Lung (tissue), 12 donors: ENCODE data around the gene PGAM1. TPM values are rescaled to one million over a fixed set of nuclear protein-coding genes. Genes with fewer than 3 reads are reported as not detected.
A peak's percentile ranks its signal among the peaks of the same experiment; 100 is the strongest.

Experiments used
- ATAC-seq: fragments of 200-7000 bp; cut with Tn5 transposase; one replicate; pipeline ENCODE4 v1.9.1; 2020; ENCODE audit warnings: moderate number of reproducible peaks; ENCODE audit not compliant: insufficient read depth, low FRiP score
- DNase-seq, 3 donors: peaks; one replicate each; pipeline ENCODE4 v3.0.0-alpha.2; 2013 to 2017
- H3K27ac ChIP-seq, 2 donors: one replicate each; pipeline ENCODE4 v1.5.1; 2013; ENCODE audit warnings: mild to moderate bottlenecking in 2 of 2, moderate library complexity in 2 of 2, control low read depth in 1 of 2, inconsistent platforms in 1 of 2, low read depth in 1 of 2, low read length in 1 of 2
- H3K27me3 ChIP-seq, 3 donors: one replicate each; pipeline ENCODE4 v1.5.1; 2013; ENCODE audit warnings: low read length in 2 of 3; ENCODE audit not compliant: control insufficient read depth in 3 of 3, insufficient read depth in 3 of 3
- H3K36me3 ChIP-seq, 4 donors: one replicate each; pipeline ENCODE4 v1.5.1; 2013; ENCODE audit warnings: low read length in 4 of 4, mild to moderate bottlenecking in 1 of 4, moderate library complexity in 1 of 4; ENCODE audit not compliant: control insufficient read depth in 4 of 4, insufficient read depth in 4 of 4
- H3K4me1 ChIP-seq, 5 donors: one replicate each; pipeline ENCODE4 v1.5.1; 2013; ENCODE audit warnings: low read length in 5 of 5, mild to moderate bottlenecking in 2 of 5, moderate library complexity in 1 of 5; ENCODE audit not compliant: control insufficient read depth in 5 of 5, insufficient read depth in 5 of 5
- H3K4me3 ChIP-seq: one replicate; pipeline ENCODE4 v1.5.1; 2013; ENCODE audit warnings: mild to moderate bottlenecking, control low read depth, moderate library complexity
- H3K9ac ChIP-seq, 2 donors: one replicate each; pipeline ENCODE4 v1.5.1; 2013; ENCODE audit warnings: low read length in 2 of 2, control low read depth in 1 of 2; ENCODE audit not compliant: insufficient read depth in 1 of 2
- H3K9me3 ChIP-seq, 4 donors: one replicate each; pipeline ENCODE4 v1.5.1; 2013; ENCODE audit warnings: low read length in 3 of 4, mild to moderate bottlenecking in 1 of 4, moderate library complexity in 1 of 4; ENCODE audit not compliant: control insufficient read depth in 4 of 4, insufficient read depth in 3 of 4
- WGBS, 2 donors: extraction: QIAGEN DNeasy Blood & Tissue Kit; methylation state at CpG; one replicate each; pipeline ENCODE4 v1.1.7; 2013; 5-methylcytosine and 5-hydroxymethylcytosine counted together
- polyA plus RNA-seq, 2 donors: library from polyadenylated mRNA; stranded (reverse); fragments of 200-250 nt; gene quantifications; one replicate each; pipeline ENCODE4 v1.2.1, GENCODE V29; 2013
- total RNA-seq, 2 donors: library from RNA; depleted of rRNA in 1 of 2; stranded (reverse); fragments of >200 nt in 1 of 2; gene quantifications; one replicate each; pipeline ENCODE4 v1.2.1, GENCODE V29; 2014 to 2021
- TF ChIP-seq, protein P1 (sequence below): IDR thresholded peaks from 2 replicates; pipeline ENCODE4 v1.5.1; 2012; ENCODE audit warnings: mild to moderate bottlenecking; ENCODE audit errors: control extremely low read depth, extremely low read depth
- donor health status: control.
- donor health status: control.
- donor health status: Bipolar disorder and iron deficiency.
- donor health status: healthy.
- donor health status: DM: yes; HTN: yes; CAD: no.

Gene PGAM1
- total and polyA plus RNA-seq, 4 donors, result 49.1 to 280 (median 136) TPM

DNA sequence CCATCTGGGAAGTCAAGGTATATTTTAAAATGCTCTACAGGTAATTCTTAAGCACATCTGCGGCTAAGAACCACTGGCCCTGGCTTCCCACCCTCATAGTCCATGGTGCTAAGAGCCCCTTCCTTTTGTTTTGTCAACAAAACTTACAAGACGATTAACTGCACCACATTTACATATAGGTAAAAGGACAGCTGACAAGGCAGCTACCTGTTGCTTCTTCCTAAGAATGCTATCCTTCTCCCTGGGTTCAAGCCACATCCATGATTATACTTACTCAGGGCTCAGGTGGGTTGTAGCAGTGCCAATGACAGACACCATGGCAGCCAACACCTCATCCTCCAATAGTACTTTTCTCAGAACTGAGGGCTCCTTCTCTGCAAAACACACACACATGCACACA is 36.3 kb downstream of the PGAM1 start:
- DNase-seq (no peak), ATAC-seq (no peak)
- TF ChIP-seq, protein P1, sequence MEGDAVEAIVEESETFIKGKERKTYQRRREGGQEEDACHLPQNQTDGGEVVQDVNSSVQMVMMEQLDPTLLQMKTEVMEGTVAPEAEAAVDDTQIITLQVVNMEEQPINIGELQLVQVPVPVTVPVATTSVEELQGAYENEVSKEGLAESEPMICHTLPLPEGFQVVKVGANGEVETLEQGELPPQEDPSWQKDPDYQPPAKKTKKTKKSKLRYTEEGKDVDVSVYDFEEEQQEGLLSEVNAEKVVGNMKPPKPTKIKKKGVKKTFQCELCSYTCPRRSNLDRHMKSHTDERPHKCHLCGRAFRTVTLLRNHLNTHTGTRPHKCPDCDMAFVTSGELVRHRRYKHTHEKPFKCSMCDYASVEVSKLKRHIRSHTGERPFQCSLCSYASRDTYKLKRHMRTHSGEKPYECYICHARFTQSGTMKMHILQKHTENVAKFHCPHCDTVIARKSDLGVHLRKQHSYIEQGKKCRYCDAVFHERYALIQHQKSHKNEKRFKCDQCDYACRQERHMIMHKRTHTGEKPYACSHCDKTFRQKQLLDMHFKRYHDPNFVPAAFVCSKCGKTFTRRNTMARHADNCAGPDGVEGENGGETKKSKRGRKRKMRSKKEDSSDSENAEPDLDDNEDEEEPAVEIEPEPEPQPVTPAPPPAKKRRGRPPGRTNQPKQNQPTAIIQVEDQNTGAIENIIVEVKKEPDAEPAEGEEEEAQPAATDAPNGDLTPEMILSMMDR, result no peak
- Histone ChIP-seq H3K27ac (no peak overlapping the region), H3K27me3 (no peaks in the 10 kb centered on the region), H3K9me3 (no peaks in the 10 kb centered on the region), H3K9ac (no peak overlapping the region), H3K4me3 (no peak overlapping the region), H3K36me3 (peaks cover 45 to 73% (median 68%) of the 10 kb centered on the region in 4 donors), H3K4me1 (no peaks in the 10 kb centered on the region)
- 90 to 93% methylated on average over 2 of the region's 2 CpGs for WGBS, 2 donors

DNA sequence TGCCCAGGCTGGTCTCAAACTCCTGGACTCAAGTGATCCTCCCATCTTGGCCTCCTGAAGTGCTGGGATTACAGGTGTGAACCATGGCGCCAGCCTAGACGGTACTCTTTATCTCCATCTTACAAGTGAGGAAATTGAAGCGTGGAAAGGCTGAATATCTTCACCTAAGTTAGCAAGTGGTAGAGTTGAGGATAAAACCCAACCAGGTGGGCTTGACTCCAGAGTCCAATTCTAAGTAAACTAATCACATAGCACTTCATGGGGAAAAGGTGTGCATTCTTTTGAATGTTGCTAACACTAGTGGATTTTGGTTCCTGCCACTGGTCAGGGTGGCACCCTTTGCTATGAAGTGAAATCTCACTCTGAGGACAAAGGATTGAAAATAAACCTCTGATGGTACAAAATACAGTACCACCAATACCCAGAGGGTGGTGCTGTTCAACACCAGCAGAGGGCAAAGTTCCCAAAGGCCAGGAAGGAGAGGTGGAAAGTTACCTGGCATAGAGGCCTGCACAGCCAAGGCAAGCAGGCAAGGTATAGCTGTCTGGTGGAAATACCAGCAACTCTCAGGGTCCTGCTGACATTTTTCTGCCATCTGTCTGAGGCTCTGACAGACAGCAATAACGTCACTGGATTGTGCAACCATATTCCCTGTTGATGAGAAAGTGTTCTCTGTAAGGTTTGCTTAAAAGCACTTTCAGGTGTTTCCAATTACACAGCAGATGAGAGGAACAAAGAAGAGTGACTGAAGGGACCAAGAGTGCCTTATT is 37.6 kb downstream of the PGAM1 start:
- H3K4me1 ChIP-seq, result no peaks in the 10 kb centered on the region
- DNase-seq, result peak; percentile 40 to 63 (median 59)
- 75 to 81% methylated on average over 4 of the region's 4 CpGs for WGBS, 2 donors
- TF ChIP-seq, protein P1, result peak; percentile 73
- peak; percentile 73 for ATAC-seq
- no peak overlapping the region for H3K4me3 ChIP-seq
- H3K9me3 ChIP-seq, result no peaks in the 10 kb centered on the region
- H3K27ac ChIP-seq, result peak overlapping the region in 1 of 2 donors; percentile 20
- no peaks in the 10 kb centered on the region for H3K27me3 ChIP-seq
- peaks cover 47 to 78% (median 69%) of the 10 kb centered on the region in 4 donors for H3K36me3 ChIP-seq
- no peak overlapping the region for H3K9ac ChIP-seq

DNA sequence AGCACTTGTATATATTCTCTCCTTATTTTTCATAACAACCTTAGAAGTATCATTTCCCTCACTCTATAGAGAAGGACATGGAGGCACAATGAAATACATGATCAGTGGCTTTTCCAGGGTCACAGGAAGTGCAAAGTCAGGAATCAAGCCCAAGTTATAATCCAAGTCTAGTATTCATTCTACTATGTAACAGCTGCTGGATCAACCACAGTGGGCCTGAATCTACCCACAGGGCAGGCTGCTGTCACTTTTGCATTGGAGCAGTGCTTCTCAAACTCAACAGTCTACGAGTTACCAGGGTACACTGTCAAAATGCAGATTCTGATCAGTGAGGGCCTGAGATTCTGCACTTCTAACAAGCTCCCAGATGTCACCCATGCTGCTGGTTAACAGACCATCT is 38.2 kb downstream of the PGAM1 start:
- DNase-seq, result no peak
- TF ChIP-seq, protein P1, result no peak
- Histone ChIP-seq H3K9me3 (no peaks in the 10 kb centered on the region), H3K9ac (no peak overlapping the region), H3K27ac (peak overlapping the region in 1 of 2 donors; percentile 64), H3K27me3 (no peaks in the 10 kb centered on the region), H3K36me3 (peaks cover 44 to 81% (median 68%) of the 10 kb centered on the region in 4 donors), H3K4me3 (no peak overlapping the region), H3K4me1 (peaks cover 0 to 2% (median 0%) of the 10 kb centered on the region in 5 donors)
- 72 to 86% methylated on average over 1 of the region's 1 CpG for WGBS, 2 donors
- no peak for ATAC-seq
